ENCODE data around the gene PRKAG2.

The PRKAG2 gene

GRCh38 chr7:151514461-151515275 is 362.2 kb downstream of the PRKAG2 start:
- in situ Hi-C loops (cut with HindIII; ENCODE audit: low pct_unique_long_range_greater_than_20kb, low sequenced_read_pairs): no loop called here
- TF ChIP-seq JUND (IDR thresholded peaks at IDR 0.05; ENCODE audit: low read depth): no peak

GRCh38 chr7:151513133-151513532 is 363.8 kb downstream of the PRKAG2 start:
- no peak for DNase-seq (ENCODE audit: low read depth in 1 of 2, low spot score in 1 of 2)
- TF ChIP-seq JUND (IDR thresholded peaks at IDR 0.05; ENCODE audit: low read depth): no peak
- in situ Hi-C loops (cut with HindIII; ENCODE audit: low pct_unique_long_range_greater_than_20kb, low sequenced_read_pairs): no loop called here

More at GRCh38 chr7:151514461-151515275, 362.2 kb downstream of the PRKAG2 start:
- no peak for DNase-seq (ENCODE audit: low read depth in 1 of 2, low spot score in 1 of 2)

- TF ChIP-seq JUND (IDR thresholded peaks at IDR 0.05; ENCODE audit: low read depth): no peak
- in situ Hi-C loops (cut with HindIII; ENCODE audit: low pct_unique_long_range_greater_than_20kb, low sequenced_read_pairs): no loop called here
- no peak for DNase-seq (ENCODE audit: low read depth in 1 of 2, low spot score in 1 of 2)
Measured at GRCh38 chr7:151512353-151512752, 364.6 kb downstream of the PRKAG2 start.

DNA sequence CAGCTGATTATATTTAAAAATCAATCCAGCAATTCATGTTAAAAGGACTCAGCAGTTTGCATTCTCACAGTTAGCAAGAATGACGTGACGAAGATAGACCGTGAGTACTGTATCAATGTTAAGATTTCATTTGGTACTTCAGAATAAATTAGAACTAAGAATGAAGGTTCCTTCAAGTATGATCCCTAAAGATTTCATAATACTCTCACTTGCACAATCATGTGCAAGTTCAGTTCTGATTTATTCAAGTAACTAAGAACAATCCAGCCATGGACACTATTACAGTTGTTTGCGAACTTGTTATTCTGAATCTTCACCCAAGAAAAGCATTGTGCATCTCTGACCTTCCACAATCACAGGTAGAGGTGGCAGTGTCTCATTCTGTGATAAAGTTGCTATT is 365.0 kb downstream of the PRKAG2 start:
- no peak for TF ChIP-seq JUND (IDR thresholded peaks at IDR 0.05; ENCODE audit: low read depth)
- no peak for DNase-seq (ENCODE audit: low read depth in 1 of 2, low spot score in 1 of 2)
- in situ Hi-C loops (cut with HindIII; ENCODE audit: low pct_unique_long_range_greater_than_20kb, low sequenced_read_pairs): no loop called here

GRCh38 chr7:151511270-151511669 is 365.6 kb downstream of the PRKAG2 start:
- in situ Hi-C loops (cut with HindIII; ENCODE audit: low pct_unique_long_range_greater_than_20kb, low sequenced_read_pairs): no loop called here
- no peak for DNase-seq (ENCODE audit: low read depth in 1 of 2, low spot score in 1 of 2)
- no peak for TF ChIP-seq JUND (IDR thresholded peaks at IDR 0.05; ENCODE audit: low read depth)

DNA sequence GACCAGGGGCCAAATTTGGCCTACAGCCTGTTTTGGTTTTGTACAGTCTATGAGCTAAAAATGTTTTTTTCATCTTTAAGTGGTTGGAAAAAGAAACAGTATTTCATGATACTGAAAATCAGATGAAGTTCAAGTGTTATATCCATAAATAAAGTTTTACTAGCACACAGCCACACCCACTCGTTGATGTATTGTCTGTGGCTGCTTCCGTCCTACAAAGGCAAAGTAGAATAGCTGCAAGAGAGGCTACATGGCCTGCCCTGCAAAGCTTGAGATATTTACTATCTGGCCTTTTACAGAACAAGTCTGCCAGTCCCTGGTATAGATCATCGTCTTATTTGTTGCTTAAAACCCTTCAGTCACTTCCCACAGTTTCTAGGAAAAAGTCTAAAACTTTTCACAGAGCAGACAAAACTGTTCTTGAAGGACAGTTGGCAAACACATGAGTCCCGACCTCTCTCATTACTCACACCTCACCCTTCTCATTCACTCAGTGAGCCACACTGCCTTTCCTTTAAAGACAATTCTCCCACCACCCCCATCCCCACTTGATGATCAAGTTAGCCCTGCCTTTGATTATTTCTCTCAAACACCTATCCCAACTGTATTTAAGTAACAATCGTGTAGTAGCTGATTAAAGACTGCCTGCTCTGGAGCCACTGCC is 367.1 kb downstream of the PRKAG2 start:
- no peak for TF ChIP-seq JUND (IDR thresholded peaks at IDR 0.05; ENCODE audit: low read depth)
- in situ Hi-C loops (cut with HindIII; ENCODE audit: low pct_unique_long_range_greater_than_20kb, low sequenced_read_pairs): no loop called here
- DNase-seq (ENCODE audit: low read depth in 1 of 2, low spot score in 1 of 2): no peak

- TF ChIP-seq JUND (IDR thresholded peaks at IDR 0.05; ENCODE audit: low read depth): no peak
- in situ Hi-C loops (cut with HindIII; ENCODE audit: low pct_unique_long_range_greater_than_20kb, low sequenced_read_pairs): no loop called here
Measured at GRCh38 chr7:151508991-151509390, 367.9 kb downstream of the PRKAG2 start.

DNA sequence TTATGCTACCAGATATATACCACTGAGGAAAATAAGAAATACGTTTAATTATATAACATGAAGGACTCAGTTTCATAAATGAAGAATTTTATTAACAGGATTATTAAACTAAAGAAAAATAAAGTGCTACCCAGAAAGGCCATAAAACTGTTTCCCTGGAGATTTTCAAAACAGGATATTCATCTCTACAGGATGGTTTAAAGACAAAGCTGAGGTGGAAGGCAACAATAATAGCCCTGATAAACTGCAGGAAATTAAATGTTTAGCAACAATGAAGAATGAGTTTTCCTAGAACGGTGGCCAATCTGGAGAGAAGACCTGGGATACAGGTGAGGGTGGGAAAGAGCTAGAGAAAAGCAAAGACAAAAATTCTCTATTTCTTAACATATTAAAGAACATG is 369.1 kb downstream of the PRKAG2 start:
- no peak for DNase-seq (ENCODE audit: low read depth in 1 of 2, low spot score in 1 of 2)
- TF ChIP-seq JUND (IDR thresholded peaks at IDR 0.05; ENCODE audit: low read depth): no peak
- in situ Hi-C loops (cut with HindIII; ENCODE audit: low pct_unique_long_range_greater_than_20kb, low sequenced_read_pairs): no loop called here

More at GRCh38 chr7:151508991-151509390, 367.9 kb downstream of the PRKAG2 start:
- DNase-seq (ENCODE audit: low read depth in 1 of 2, low spot score in 1 of 2): no peak

DNA sequence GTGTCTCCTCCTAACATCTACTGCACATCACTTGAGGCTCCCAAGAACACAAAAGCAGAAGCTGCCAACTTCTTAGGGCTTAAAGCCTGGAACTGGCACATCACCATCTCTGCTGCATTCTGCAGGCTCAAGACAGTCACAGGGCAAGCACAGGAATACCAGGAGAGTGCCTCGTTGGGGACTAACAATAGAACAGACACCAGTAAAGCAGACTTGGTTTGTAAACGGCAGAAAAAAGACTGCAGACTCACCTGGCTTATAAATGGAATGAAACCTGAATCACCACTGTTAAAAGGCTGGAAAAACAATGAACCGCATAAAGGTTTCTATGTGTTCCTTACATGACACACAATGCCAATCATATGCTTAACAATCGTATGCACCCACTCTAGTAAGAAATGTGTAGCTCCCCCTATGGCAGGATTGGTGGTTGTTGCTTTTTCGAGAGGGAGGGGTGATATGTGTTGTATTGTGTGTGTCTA is 370.0 kb downstream of the PRKAG2 start:
- no peak for DNase-seq (ENCODE audit: low read depth in 1 of 2, low spot score in 1 of 2)
- no peak for TF ChIP-seq JUND (IDR thresholded peaks at IDR 0.05; ENCODE audit: low read depth)
- in situ Hi-C loops (cut with HindIII; ENCODE audit: low pct_unique_long_range_greater_than_20kb, low sequenced_read_pairs): no loop called here

Data from T47D (cell line).